Breast epithelium (tissue), 3 donors: ENCODE results near the gene ANKS1B.

ENCODE experiments used
- CTCF ChIP-seq, 3 donors: fragments of 450-650 bp; IDR thresholded peaks; one replicate each; pipeline ENCODE4 v1.5.1; 2016 to 2017; ENCODE audit warnings: antibody characterized with exemption in 3 of 3, mild to moderate bottlenecking in 3 of 3, moderate library complexity in 3 of 3
- POLR2AphosphoS5 ChIP-seq, 3 donors: sonication (generic); formaldehyde crosslinking; IDR thresholded peaks; one replicate each; pipeline ENCODE4 v1.6.1; 2017; ENCODE audit warnings: antibody characterized with exemption in 3 of 3

GRCh38 chr12:98771811-98772752 lies 1212.7 kb downstream of the ANKS1B start:
- TF ChIP-seq CTCF (IDR thresholded peaks at IDR 0.05) (no peak), POLR2AphosphoS5 (IDR thresholded peaks at IDR 0.05) (no peak)
